MCF 10A (cell line): ENCODE measurements around the gene IL1A. TPM values are rescaled to one million over a fixed set of nuclear protein-coding genes. Genes with fewer than 3 reads are reported as not detected.
A peak's percentile ranks its signal among the peaks of the same experiment; 100 is the strongest.

ENCODE experiments used
- BruUV-seq: library from RNA; stranded (reverse); fragments of 400-500 nt; replicated peaks from 2 replicates; lab custom pipeline; 2021; lab: Mats Ljungman, UMichigan
- CTCF ChIA-PET: fragments of 300-600 bp; sonication (Branson Sonifier 250); formaldehyde crosslinking; extraction: SDS; loops from one replicate; lab custom pipeline; 2021; ENCODE audit warnings: antibody characterized with exemption, inconsistent platforms; lab: Yijun Ruan, JAX
- POLR2A ChIA-PET: fragments of 300-600, 350-650 bp; sonication (Branson Sonifier 250); formaldehyde crosslinking; extraction: SDS; loops from one replicate; lab custom pipeline; 2020; ENCODE audit warnings: antibody characterized with exemption, inconsistent platforms; lab: Yijun Ruan, JAX
- DNase-seq: peaks from one replicate; pipeline ENCODE4 v3.0.0-alpha.2; 2018; ENCODE audit not compliant: unreplicated experiment
- H3K27ac Mint-ChIP-seq: one replicate; pipeline ENCODE4 v1.8.0; 2022; ENCODE audit warnings: mild to moderate bottlenecking, low read depth, mixed read lengths; ENCODE audit not compliant: unreplicated experiment
- H3K27me3 Mint-ChIP-seq: one replicate; pipeline ENCODE4 v1.8.0; 2022; ENCODE audit warnings: mixed read lengths; ENCODE audit not compliant: insufficient read depth, unreplicated experiment
- H3K36me3 Mint-ChIP-seq: one replicate; pipeline ENCODE4 v1.8.0; 2022; ENCODE audit warnings: mild to moderate bottlenecking, moderate library complexity, mixed read lengths; ENCODE audit not compliant: insufficient read depth, unreplicated experiment
- H3K4me1 Mint-ChIP-seq: one replicate; pipeline ENCODE4 v1.8.0; 2022; ENCODE audit warnings: mixed read lengths; ENCODE audit not compliant: insufficient read depth, unreplicated experiment
- H3K4me3 Mint-ChIP-seq: one replicate; pipeline ENCODE4 v1.8.0; 2022; ENCODE audit warnings: mild to moderate bottlenecking, moderate library complexity, mixed read lengths; ENCODE audit not compliant: unreplicated experiment
- H3K9me3 Mint-ChIP-seq: one replicate; pipeline ENCODE4 v1.8.0; 2022; ENCODE audit warnings: mixed read lengths; ENCODE audit not compliant: unreplicated experiment
- intact Hi-C: fragments of 100-400 bp; cut with micrococcal nuclease; formaldehyde crosslinking; loops from 2 replicates; pipeline ENCODE4 v1.14.1; 2022
- total RNA-seq: library from RNA; stranded (reverse); gene quantifications from 2 replicates; pipeline ENCODE4 v1.2.3, GENCODE V29; 2022
- TF ChIP-seq, protein P1 (sequence below): fragments of 200-600 bp; IDR thresholded peaks from one replicate; pipeline ENCODE4 v1.8.0; 2022; ENCODE audit warnings: antibody characterized with exemption, mild to moderate bottlenecking; ENCODE audit not compliant: unreplicated experiment

The IL1A gene
- total RNA-seq, 1 experiment from 2014 or later = 170 TPM

DNA sequence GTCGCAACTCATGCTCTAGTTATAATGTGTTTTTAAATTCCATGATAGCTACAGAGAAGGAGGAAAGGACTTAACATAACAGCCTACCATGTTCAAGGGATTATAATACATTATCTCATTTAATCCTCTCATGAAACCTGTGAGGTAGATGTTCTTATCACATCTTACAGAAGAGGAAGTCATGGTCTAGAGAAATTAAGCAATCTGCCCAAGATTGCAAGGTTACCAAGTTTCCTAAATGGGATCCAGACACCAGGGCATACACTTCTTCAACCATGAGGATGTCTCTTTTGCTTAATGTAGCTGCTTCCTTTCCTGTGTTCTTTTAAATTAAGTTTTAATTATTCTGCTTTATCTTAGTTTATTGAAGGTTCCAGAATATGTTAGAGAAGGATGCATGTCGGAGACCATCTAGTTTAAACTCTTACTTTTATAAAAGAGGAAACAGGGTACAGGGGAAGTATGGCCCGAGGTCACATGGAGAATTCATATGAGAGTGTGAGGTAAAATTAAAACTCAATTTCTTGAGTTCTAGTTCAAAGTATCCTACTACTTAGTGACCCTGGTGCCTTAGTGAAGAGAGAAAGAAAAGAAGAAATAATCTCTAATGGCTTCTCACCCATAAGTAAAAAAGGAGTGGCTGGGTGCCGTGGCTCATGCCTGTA, 3.6 kb upstream of the IL1A start:
- no peak for DNase-seq
- TF ChIP-seq, protein P1, sequence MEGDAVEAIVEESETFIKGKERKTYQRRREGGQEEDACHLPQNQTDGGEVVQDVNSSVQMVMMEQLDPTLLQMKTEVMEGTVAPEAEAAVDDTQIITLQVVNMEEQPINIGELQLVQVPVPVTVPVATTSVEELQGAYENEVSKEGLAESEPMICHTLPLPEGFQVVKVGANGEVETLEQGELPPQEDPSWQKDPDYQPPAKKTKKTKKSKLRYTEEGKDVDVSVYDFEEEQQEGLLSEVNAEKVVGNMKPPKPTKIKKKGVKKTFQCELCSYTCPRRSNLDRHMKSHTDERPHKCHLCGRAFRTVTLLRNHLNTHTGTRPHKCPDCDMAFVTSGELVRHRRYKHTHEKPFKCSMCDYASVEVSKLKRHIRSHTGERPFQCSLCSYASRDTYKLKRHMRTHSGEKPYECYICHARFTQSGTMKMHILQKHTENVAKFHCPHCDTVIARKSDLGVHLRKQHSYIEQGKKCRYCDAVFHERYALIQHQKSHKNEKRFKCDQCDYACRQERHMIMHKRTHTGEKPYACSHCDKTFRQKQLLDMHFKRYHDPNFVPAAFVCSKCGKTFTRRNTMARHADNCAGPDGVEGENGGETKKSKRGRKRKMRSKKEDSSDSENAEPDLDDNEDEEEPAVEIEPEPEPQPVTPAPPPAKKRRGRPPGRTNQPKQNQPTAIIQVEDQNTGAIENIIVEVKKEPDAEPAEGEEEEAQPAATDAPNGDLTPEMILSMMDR = no peak
- Mint-ChIP-seq H3K27me3 (no peaks in the 10 kb centered on the region), H3K4me3 (no peak overlapping the region), H3K9me3 (peaks cover 8% of the 10 kb centered on the region), H3K36me3 (peaks cover 6% of the 10 kb centered on the region), H3K4me1 (peaks cover 44% of the 10 kb centered on the region), H3K27ac (no peak overlapping the region)
- ChIA-PET CTCF (interaction anchor here (0.6 to 1.3 kb wide), 2 partner anchors 96 to 173 kb away, joined by 3 to 4 read pairs; no protein-coding TSS in a partner anchor), POLR2A (interaction anchor here (0.6 to 9.4 kb wide), 3 partner anchors 17 to 30 kb away, joined by 3 to 112 read pairs (median 5); no protein-coding TSS in a partner anchor)
- intact Hi-C loops = no loop called here
- no TSS peak for BruUV-seq

DNA sequence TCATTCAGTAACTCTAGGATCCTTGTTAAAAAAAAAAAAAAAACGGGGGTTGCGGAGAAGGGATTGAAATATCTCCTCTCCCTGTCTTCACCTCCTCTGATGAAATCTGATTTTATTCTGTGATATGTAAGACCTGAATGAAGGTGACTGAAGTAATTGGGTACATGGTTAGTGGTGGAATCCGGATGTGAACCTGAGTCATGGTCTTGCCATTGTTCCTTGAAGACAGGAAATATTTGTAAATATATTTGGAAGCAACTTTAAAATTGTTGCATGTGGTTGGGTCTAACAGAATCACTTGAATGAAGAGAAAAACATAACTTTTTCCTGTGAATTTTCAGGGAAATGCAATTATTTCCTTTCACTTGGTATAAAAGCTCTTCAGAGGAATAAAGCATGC, 3.0 kb upstream of the IL1A start:
- POLR2A ChIA-PET = interaction anchor here (0.6 to 9.4 kb wide), 5 partner anchors 7 to 30 kb away, joined by 3 to 131 read pairs (median 5); no protein-coding TSS in a partner anchor
- CTCF ChIA-PET = interaction anchor here (0.5 to 0.7 kb wide), 3 partner anchors 14 to 173 kb away, joined by 3 to 4 read pairs (median 3); no protein-coding TSS in a partner anchor
- Mint-ChIP-seq H3K36me3 (peaks cover 8% of the 10 kb centered on the region), H3K9me3 (peaks cover 8% of the 10 kb centered on the region), H3K27me3 (no peaks in the 10 kb centered on the region), H3K27ac (no peak overlapping the region), H3K4me1 (peaks cover 46% of the 10 kb centered on the region), H3K4me3 (no peak overlapping the region)
- peak; percentile 71 for DNase-seq
- intact Hi-C loops = no loop called here
- TF ChIP-seq, protein P1 = no peak
- no TSS peak for BruUV-seq

DNA sequence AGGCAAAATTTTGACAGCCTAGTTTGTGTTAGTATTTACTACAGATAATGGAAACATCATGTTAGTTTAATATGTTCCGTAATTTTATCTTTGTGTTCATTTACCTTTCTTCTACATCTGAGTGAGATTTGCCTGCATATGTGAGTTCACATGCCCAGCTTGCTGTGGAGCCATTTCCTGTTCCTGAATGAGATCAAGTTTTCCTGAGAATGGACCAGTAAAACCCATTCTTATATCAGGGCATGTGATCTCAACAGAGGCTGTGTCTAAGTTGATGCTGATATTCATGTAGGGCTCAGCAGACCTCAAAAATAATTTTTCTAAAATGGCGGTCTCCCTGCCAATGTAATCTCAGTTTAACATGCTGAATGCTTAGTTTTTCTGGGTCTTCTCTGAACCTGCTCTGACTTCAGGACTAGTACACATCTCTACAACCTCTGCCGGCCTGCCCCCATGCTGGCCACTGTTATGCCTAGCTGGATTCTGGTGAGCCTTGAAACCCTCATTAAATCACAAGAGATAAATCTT, 1.0 kb downstream of the IL1A start:
- Mint-ChIP-seq H3K27ac (peak overlapping the region; percentile 85), H3K27me3 (no peaks in the 10 kb centered on the region), H3K9me3 (no peaks in the 10 kb centered on the region), H3K36me3 (peaks cover 48% of the 10 kb centered on the region), H3K4me3 (peak overlapping the region; percentile 79), H3K4me1 (peaks cover 67% of the 10 kb centered on the region)
- BruUV-seq = no TSS peak
- intact Hi-C loops = loop anchor here (1.0 kb wide), 2 partner anchors 53 to 97 kb away; partner anchors contain the start of gene IL1B
- TF ChIP-seq, protein P1 = no peak
- DNase-seq = no peak
- POLR2A ChIA-PET = interaction anchor here (0.5 to 9.4 kb wide), 25 partner anchors 10 to 176 kb away, joined by 3 to 131 read pairs (median 10); partner anchors contain the start of genes CKAP2L and IL1B
- CTCF ChIA-PET = interaction anchor here (0.7 to 6.3 kb wide), 7 partner anchors 12 to 176 kb away, joined by 3 to 38 read pairs (median 5); no protein-coding TSS in a partner anchor
